HG03108 (cell line): ENCODE measurements around the gene FLVCR2.
A peak's percentile ranks its signal among the peaks of the same experiment; 100 is the strongest.

ENCODE experiments used
- ATAC-seq: cut with Tn5 transposase; IDR thresholded peaks from one replicate; pipeline ENCODE4 v1.9.1; 2021; ENCODE audit warnings: moderate library complexity; ENCODE audit not compliant: unreplicated experiment

Gene FLVCR2

GRCh38 chr14:75578102-75578785 lies at the start of gene FLVCR2:
Gene FLVCR2 (plus strand): TSS chr14:75578620. CDS start chr14:75578973, 353 bp downstream.
- no peak for ATAC-seq

DNA sequence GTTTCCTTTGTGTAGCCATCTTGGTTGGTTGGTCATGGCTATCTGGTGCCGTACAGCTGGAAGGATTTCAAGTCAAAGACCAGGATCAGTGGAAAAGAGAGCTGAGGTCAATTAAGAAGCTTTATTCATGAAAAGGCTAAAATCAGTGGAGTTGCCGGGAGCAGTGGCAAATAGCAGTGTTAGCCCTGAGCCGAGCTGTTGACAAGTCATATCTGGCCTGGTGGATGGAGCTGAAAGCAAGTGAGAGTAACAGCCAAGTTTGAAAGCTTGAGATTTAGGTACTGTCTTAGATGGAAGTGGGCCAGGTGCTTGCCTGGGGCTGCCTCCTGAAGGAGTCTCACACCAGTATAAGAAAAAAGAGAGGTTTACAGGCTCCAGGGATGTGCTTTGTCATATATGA lies 47.2 kb upstream of the FLVCR2 start:
- no peak for ATAC-seq

DNA sequence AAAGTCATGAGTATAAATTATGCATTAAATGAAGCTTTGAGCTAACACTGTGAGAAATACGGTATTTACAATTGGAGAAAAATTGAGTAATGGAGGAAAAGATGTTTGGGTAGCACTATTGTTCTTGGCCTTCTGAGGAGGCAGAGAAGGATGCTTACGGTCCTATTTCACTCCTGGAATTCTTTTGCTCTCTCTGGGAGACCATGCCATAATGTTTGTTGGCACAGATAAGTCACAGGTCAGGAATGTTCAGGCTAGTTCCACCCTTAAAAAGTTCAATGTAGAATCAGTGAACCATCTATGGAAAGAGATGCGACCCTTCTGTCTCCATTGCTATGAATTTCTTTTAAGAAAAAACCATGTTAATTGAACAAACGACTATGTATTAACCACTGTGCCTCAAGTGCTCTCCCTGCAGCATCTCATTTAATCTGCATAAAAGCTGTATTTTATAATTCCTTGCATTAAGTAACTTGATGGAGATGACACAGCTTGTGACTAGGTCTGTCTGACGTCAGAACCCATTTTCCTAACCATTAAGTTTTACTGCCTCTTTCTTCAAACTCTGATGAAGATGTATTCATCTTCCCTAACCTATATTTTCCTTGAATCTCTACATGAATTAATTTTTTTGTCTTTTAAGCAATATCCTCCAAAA lies 46.6 kb upstream of the FLVCR2 start:
- no peak for ATAC-seq

DNA sequence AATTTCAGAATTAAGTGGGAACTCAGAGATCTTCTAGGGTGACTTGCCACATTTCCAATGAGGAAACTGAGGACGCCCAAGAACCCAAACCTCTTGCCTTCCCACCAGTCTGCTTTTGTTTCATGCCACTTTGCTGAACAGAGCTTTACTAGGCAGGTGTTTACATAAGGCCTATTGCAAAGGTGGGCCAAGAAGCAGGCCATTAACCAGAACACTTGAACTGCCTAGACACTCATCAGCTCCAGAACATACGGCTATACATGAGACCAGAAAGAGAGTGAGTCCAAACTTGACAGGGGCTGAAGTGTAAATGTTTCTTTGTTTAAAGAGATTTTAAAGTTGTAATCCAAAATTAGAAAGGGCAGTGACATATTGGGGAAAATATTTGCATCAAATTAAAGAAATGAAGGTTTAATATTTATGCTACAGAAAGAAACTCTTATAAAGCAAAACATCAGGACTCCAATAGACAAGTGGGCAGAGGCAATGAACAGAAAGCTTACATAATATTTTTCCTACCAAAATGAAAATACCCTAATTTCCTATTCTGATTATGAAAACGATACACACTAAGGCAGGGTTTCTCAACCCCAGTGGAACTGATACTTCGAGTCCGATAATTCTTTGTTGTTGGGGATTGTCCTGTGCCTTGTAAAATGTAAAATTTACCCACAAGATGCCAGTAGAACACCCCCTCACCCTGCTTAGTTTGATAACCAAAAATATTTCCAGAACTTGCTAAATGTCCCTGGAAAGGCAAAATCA lies 44.4 kb upstream of the FLVCR2 start:
- ATAC-seq, result no peak

DNA sequence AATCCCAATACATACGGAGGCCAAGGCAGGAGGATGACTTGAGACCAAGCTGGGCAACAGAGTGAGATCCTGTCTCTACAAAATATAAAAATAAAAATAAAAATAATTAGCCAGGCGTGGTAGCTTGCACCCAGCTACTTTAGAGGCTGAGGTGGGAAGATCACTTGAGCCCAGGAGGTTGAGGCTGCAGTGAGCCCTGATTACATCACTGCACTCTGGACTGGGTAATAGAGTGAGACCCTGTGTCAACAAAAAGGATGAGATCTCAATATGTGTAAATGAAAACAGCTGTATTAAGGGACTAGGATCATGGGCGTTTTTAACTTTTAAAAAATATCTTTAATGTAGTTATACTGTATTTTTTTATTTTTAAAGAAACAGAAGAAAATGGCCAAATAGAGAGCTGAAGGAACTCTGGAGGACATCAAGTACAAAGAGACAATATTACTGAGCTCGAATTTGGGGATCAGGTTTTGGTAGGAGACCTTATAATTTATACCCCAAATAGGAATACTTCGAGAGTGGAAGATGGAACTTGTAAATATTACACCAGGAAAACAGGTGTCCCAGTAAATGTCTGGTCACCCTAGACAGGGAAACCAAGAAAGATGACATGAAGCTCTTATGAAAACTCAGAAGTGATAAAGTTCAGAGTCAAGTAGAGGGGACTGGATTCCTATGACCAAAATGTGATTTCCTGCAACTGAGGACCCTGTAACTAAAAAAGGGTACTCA lies 43.1 kb upstream of the FLVCR2 start:
- no peak for ATAC-seq

DNA sequence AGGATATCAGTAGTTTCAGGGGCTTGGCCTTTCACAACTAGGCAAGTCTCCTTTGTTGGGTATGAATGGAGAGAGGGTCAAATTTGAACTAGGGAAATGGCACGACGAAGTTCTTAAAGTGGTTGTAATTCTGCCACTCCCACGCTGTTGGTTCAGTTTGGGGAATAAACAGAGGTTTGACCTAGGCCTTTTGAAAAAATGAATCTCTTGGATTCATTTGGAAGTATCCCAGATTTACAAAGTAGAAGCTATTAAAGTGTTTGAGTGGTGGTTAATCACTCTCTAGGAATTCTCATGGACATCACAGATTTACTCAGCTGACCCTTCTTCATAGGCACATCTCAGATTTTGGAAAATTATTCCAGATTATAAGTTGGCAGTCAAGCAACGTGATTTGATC lies 41.3 kb upstream of the FLVCR2 start:
- ATAC-seq, result no peak

- ATAC-seq, result peak; percentile 4
These were observed 39.3 kb upstream of the FLVCR2 start for GRCh38 chr14:75539162-75539560.

- peak; percentile 45 for ATAC-seq
These were observed 38.6 kb upstream of the FLVCR2 start for GRCh38 chr14:75539561-75540478.

DNA sequence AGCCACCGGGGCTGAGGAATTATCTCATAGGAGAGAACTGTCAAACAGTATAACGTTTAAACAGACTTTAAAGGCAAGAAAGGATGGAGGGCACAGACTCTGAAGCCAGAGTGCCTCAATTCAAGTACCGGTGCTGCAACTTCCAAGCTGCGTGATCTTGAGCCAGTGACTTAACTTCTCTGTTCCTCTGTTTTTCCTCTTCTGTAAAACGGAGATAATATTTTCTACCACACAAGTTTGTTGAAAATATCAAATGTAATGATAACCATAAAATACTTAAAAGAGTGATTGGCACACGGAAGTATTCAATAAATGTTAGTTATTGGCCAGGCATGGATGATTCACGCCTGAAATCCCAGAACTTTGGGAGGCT lies 38.0 kb upstream of the FLVCR2 start:
- ATAC-seq, result no peak

- ATAC-seq, result peak; percentile 39
These were observed 35.8 kb upstream of the FLVCR2 start for GRCh38 chr14:75542588-75543091.

- ATAC-seq, result no peak
These were observed 35.2 kb upstream of the FLVCR2 start for GRCh38 chr14:75543253-75543652.

GRCh38 chr14:75543786-75544185 lies 34.6 kb upstream of the FLVCR2 start:
- no peak for ATAC-seq

- no peak for ATAC-seq
These were observed 32.5 kb upstream of the FLVCR2 start for GRCh38 chr14:75545907-75546306.

DNA sequence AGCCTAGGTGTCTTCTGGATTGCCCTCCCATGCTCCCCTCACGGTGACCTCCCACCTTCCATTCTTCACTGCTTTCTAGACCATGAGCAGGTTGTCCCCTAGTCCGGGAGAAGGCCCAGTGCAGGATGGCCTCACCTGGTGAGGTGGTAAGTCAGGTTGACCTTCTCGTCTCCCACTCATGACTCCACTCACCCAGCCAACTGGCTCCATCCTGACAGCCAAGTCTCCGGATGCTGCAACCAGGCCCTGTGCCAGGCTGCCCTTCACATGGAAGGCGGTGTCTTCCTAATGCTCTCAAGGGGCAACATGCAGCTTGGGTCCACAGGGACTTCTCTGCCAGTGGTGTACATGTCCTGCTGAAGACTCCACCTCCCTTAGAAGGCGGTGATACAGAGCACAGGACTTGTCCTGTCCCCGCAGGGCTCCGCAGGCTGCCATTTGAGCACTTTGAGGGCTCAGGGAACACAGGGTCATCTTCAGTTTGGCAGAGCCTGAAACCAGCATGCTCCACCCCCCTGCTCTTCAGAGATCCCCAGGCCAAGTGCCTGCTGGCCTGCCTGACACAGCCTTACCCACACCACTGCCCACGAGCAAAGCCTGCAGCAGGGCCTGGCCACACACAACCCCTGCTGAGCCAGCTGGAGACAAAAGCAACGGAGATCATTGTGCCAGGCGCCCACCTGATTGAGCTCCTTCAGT lies 30.7 kb upstream of the FLVCR2 start:
- ATAC-seq, result no peak

DNA sequence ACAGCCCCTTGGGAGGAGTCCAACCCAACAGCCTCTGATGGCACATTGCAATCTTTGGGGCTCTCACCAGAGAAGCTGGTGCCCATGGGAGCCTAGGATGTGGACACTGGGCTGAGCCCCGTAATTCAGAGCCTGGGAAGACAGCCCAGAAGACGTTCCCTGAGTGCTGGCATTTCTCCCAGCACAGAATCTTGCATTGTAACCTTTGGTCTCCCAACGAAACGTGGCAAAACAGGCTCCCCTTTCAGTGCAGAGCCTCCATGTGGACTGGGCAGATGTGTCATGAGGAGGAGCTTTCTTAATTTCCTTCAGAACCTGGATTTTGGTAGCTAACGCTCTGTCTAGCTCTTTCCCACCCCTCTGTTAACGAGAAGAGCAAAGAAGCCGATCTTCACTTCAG lies 29.9 kb upstream of the FLVCR2 start:
- no peak for ATAC-seq

- ATAC-seq, result peak; percentile 53
These were observed 29.3 kb upstream of the FLVCR2 start for GRCh38 chr14:75549169-75549568.

- no peak for ATAC-seq
These were observed 27.4 kb upstream of the FLVCR2 start for GRCh38 chr14:75551021-75551420.

DNA sequence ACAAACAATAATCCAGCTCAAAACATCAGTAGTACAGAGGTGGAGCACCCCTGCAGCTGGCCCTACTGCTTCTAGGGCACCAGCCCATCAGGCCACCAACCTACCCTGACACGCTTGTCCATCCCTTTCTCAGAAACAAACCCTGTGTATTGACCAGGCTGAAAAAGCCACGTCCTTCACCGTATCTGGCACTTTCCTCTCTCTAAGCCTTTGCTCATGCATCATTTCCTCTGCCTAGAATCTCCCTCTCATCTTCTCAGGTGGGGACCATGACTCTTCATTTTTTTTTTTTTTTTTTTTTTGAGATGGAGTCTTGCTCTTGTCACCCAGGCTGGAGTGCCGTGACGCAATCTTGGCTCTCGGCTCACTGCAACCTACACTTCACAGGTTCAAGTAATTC lies 25.3 kb upstream of the FLVCR2 start:
- no peak for ATAC-seq

GRCh38 chr14:75553761-75554364 lies 24.6 kb upstream of the FLVCR2 start:
- ATAC-seq, result no peak
